Smooth muscle cell (in vitro differentiated cells): Measurements from ENCODE around the gene ADCY3. TPM values are rescaled to one million over a fixed set of nuclear protein-coding genes. Genes with fewer than 3 reads are reported as not detected.

Source experiments
- DNase-seq: peaks from one replicate; lab custom pipeline; 2025; ENCODE audit not compliant: unreplicated experiment; lab: John Stamatoyannopoulos, UW
- H2AFZ ChIP-seq: fragments of 200-600 bp; sonication (generic); 2 replicates; pipeline ENCODE4 v1.6.0; 2016; ENCODE audit warnings: antibody characterized with exemption, low read depth, mild to moderate bottlenecking
- H3F3A ChIP-seq: fragments of 200-600 bp; sonication (generic); 2 replicates; pipeline ENCODE4 v1.6.0; 2017; ENCODE audit warnings: antibody characterized with exemption, low read depth
- H3K27ac ChIP-seq: fragments of 200-600 bp; sonication (generic); 2 replicates; pipeline ENCODE4 v1.5.1; 2016; ENCODE audit warnings: low read depth, mild to moderate bottlenecking
- H3K27me3 ChIP-seq: fragments of 200-600 bp; sonication (generic); 2 replicates; pipeline ENCODE4 v1.6.1; 2016; ENCODE audit warnings: low read depth, mild to moderate bottlenecking
- H3K36me3 ChIP-seq: fragments of 200-600 bp; sonication (generic); 2 replicates; pipeline ENCODE4 v1.5.1; 2016; ENCODE audit warnings: low read depth
- H3K4me1 ChIP-seq: fragments of 200-600 bp; sonication (generic); 2 replicates; pipeline ENCODE4 v1.5.1; 2016; ENCODE audit warnings: low read depth
- H3K4me2 ChIP-seq: fragments of 200-600 bp; sonication (generic); 2 replicates; pipeline ENCODE4 v1.6.0; 2016; ENCODE audit warnings: mild to moderate bottlenecking
- H3K4me3 ChIP-seq: fragments of 200-600 bp; sonication (generic); 2 replicates; pipeline ENCODE4 v1.5.1; 2016; ENCODE audit warnings: mild to moderate bottlenecking
- H3K79me2 ChIP-seq: fragments of 200-600 bp; sonication (generic); 2 replicates; pipeline ENCODE4 v1.6.0; 2016; ENCODE audit warnings: low read depth, mild to moderate bottlenecking
- H3K9ac ChIP-seq: fragments of 200-600 bp; sonication (generic); 2 replicates; pipeline ENCODE4 v1.6.0; 2016; ENCODE audit warnings: low read depth
- H3K9me3 ChIP-seq: fragments of 200-600 bp; sonication (generic); replicated peaks from 2 replicates; pipeline ENCODE4 v1.5.1; 2016; ENCODE audit warnings: low read depth
- H4K20me1 ChIP-seq: fragments of 200-600 bp; sonication (generic); 2 replicates; pipeline ENCODE4 v1.6.0; 2016; ENCODE audit warnings: low read depth
- CTCF ChIP-seq: fragments of 200-600 bp; sonication (generic); IDR thresholded peaks from 2 replicates; pipeline ENCODE4 v1.5.1; 2017; ENCODE audit warnings: borderline replicate concordance, mild to moderate bottlenecking, antibody characterized with exemption; ENCODE audit not compliant: insufficient read depth, poor library complexity, severe bottlenecking
- WGBS: methylation state at CpG from one replicate; pipeline ENCODE4 v1.1.7; 2016; ENCODE audit warnings: low lambda C conversion rate; 5-methylcytosine and 5-hydroxymethylcytosine counted together
- polyA plus RNA-seq: library from polyadenylated mRNA; unstranded; fragments of >200 nt; fragmentation: Nextera tagmentation; extraction: Ambion mirVana; gene quantifications from 2 replicates; pipeline ENCODE4 v1.2.1, GENCODE V29; 2016
- total RNA-seq: library from RNA; depleted of rRNA; stranded (reverse); fragments of >200 nt; gene quantifications from 2 replicates; pipeline ENCODE4 v1.2.3, GENCODE V29; 2014

ADCY3 gene
- total and polyA plus RNA-seq, 2 experiments from 2014 or later: 20.8 to 41.7 TPM

- Histone ChIP-seq H3K79me2 (no peaks in the 10 kb centered on the region), H3K36me3 (no peaks in the 10 kb centered on the region), H3K27ac (no peak overlapping the region), H3K4me3 (no peak overlapping the region), H3K27me3 (no peaks in the 10 kb centered on the region), H4K20me1 (peaks cover 20% of the 10 kb centered on the region), H3F3A (no peaks in the 10 kb centered on the region), H3K4me1 (no peaks in the 10 kb centered on the region), H3K9ac (no peak overlapping the region), H2AFZ (no peak overlapping the region), H3K4me2 (no peak overlapping the region), H3K9me3 (no peaks in the 10 kb centered on the region)
- DNase-seq: no peak
- 92% methylated on average over 2 of the region's 2 CpGs for WGBS
- no peak for TF ChIP-seq CTCF
Measured at GRCh38 chr2:24875901-24876300, 44.1 kb downstream of the ADCY3 start.

GRCh38 chr2:24875272-24875671 lies 44.8 kb downstream of the ADCY3 start:
- Histone ChIP-seq H3K27ac (no peak overlapping the region), H3K9ac (no peak overlapping the region), H3K9me3 (no peaks in the 10 kb centered on the region), H3K36me3 (no peaks in the 10 kb centered on the region), H2AFZ (no peak overlapping the region), H3K4me1 (no peaks in the 10 kb centered on the region), H3K4me2 (no peak overlapping the region), H3K27me3 (no peaks in the 10 kb centered on the region), H3F3A (no peaks in the 10 kb centered on the region), H3K79me2 (no peaks in the 10 kb centered on the region), H4K20me1 (peaks cover 20% of the 10 kb centered on the region), H3K4me3 (no peak overlapping the region)
- no peak for TF ChIP-seq CTCF
- WGBS: 84% methylated on average over 10 of the region's 10 CpGs
- DNase-seq: no peak

GRCh38 chr2:24874035-24874434 lies 46.0 kb downstream of the ADCY3 start:
- H3K9ac ChIP-seq: no peak overlapping the region
- no peak for DNase-seq
- no peak overlapping the region for H2AFZ ChIP-seq
- no peaks in the 10 kb centered on the region for H3K27me3 ChIP-seq
- no peaks in the 10 kb centered on the region for H3K79me2 ChIP-seq
- H3F3A ChIP-seq: no peaks in the 10 kb centered on the region
- no peaks in the 10 kb centered on the region for H3K9me3 ChIP-seq
- WGBS: 93% methylated on average over 9 of the region's 9 CpGs
- H4K20me1 ChIP-seq: peaks cover 20% of the 10 kb centered on the region
- H3K36me3 ChIP-seq: no peaks in the 10 kb centered on the region
- H3K4me3 ChIP-seq: no peak overlapping the region
- no peaks in the 10 kb centered on the region for H3K4me1 ChIP-seq
- no peak for TF ChIP-seq CTCF
- no peak overlapping the region for H3K27ac ChIP-seq
- H3K4me2 ChIP-seq: no peak overlapping the region

- 92% methylated on average over 8 of the region's 8 CpGs for WGBS
- no peak for TF ChIP-seq CTCF
- H3K36me3 ChIP-seq: no peaks in the 10 kb centered on the region
- H3K9me3 ChIP-seq: no peaks in the 10 kb centered on the region
- no peak overlapping the region for H3K4me3 ChIP-seq
- no peaks in the 10 kb centered on the region for H3K27me3 ChIP-seq
- H2AFZ ChIP-seq: no peak overlapping the region
- no peak overlapping the region for H3K27ac ChIP-seq
- no peak overlapping the region for H3K9ac ChIP-seq
- DNase-seq: no peak
- no peaks in the 10 kb centered on the region for H3F3A ChIP-seq
- no peaks in the 10 kb centered on the region for H3K79me2 ChIP-seq
- no peak overlapping the region for H3K4me2 ChIP-seq
- no peaks in the 10 kb centered on the region for H3K4me1 ChIP-seq
- peaks cover 20% of the 10 kb centered on the region for H4K20me1 ChIP-seq
Measured at GRCh38 chr2:24873619-24874018, 46.4 kb downstream of the ADCY3 start.
